ENCODE data around the gene COL27A1.

DNA sequence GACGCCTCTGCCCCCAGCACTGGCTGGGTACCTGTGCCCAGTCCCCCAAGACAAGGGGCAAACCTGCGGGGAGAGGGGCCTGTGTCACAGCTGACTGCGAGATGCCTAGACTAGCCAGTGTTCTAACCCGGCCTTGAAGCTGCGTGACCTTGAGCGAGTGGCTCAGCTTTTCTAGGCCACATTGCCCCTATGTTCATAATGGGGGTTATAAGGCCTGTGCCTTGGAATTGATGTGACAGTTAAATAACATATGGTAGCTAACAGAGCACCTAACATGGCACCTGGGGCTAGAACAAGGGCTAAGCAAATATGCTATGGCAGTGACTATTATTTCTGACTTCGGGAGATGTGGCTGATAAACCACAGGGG lies 22.8 kb upstream of the COL27A1 start:
- TF ChIP-seq, protein P1, sequence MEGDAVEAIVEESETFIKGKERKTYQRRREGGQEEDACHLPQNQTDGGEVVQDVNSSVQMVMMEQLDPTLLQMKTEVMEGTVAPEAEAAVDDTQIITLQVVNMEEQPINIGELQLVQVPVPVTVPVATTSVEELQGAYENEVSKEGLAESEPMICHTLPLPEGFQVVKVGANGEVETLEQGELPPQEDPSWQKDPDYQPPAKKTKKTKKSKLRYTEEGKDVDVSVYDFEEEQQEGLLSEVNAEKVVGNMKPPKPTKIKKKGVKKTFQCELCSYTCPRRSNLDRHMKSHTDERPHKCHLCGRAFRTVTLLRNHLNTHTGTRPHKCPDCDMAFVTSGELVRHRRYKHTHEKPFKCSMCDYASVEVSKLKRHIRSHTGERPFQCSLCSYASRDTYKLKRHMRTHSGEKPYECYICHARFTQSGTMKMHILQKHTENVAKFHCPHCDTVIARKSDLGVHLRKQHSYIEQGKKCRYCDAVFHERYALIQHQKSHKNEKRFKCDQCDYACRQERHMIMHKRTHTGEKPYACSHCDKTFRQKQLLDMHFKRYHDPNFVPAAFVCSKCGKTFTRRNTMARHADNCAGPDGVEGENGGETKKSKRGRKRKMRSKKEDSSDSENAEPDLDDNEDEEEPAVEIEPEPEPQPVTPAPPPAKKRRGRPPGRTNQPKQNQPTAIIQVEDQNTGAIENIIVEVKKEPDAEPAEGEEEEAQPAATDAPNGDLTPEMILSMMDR (conservative IDR thresholded peaks at IDR 0.05), result no peak
- TF ChIP-seq ZFX (IDR thresholded peaks at IDR 0.05), result no peak

Data from C4-2B (cell line).